Astrocyte of the spinal cord (primary cell): ENCODE data around the gene BAIAP2.

ENCODE experiments used
- DNase-seq: peaks from one replicate; pipeline ENCODE4 v3.0.0; 2011; ENCODE audit warnings: low read depth, low spot score
- H3K4me3 ChIP-seq: 2 replicates; pipeline ENCODE4 v1.5.1; 2011; ENCODE audit warnings: low read depth, mild to moderate bottlenecking, low read length, moderate library complexity
- in situ Hi-C: cut with HindIII; loops from 2 replicates; pipeline ENCODE4 v1.10.0; 2017; ENCODE audit warnings: low sequenced_read_pairs
- TF ChIP-seq, protein P1 (sequence below): IDR thresholded peaks from 2 replicates; pipeline ENCODE4 v1.5.1; 2012; ENCODE audit warnings: low read depth, mild to moderate bottlenecking, low read length, inconsistent platforms

The BAIAP2 gene

DNA sequence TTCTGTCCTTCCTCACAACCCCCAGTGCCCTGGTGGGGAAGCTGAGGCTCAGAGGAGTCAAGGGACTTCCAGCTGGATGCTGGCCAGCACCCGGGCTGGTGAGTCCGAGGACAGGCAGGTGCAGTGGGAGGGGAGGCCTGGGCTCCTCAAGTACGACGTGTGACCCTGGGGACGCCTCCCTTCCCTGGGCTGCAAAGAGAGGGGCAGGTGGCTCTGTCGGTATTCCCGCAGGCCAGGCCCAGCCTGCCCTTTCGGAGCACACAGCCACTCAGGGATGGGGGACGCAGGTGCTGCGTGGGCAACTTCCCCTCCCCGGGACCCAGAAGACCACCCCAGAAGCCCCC is 97.2 kb downstream of the BAIAP2 start:
- in situ Hi-C loops = no loop called here
- no peak overlapping the region for H3K4me3 ChIP-seq
- no peak for DNase-seq
- TF ChIP-seq, protein P1, sequence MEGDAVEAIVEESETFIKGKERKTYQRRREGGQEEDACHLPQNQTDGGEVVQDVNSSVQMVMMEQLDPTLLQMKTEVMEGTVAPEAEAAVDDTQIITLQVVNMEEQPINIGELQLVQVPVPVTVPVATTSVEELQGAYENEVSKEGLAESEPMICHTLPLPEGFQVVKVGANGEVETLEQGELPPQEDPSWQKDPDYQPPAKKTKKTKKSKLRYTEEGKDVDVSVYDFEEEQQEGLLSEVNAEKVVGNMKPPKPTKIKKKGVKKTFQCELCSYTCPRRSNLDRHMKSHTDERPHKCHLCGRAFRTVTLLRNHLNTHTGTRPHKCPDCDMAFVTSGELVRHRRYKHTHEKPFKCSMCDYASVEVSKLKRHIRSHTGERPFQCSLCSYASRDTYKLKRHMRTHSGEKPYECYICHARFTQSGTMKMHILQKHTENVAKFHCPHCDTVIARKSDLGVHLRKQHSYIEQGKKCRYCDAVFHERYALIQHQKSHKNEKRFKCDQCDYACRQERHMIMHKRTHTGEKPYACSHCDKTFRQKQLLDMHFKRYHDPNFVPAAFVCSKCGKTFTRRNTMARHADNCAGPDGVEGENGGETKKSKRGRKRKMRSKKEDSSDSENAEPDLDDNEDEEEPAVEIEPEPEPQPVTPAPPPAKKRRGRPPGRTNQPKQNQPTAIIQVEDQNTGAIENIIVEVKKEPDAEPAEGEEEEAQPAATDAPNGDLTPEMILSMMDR = no peak

- in situ Hi-C loops = no loop called here
- TF ChIP-seq, protein P1 = no peak
- no peak overlapping the region for H3K4me3 ChIP-seq
- no peak for DNase-seq
Observed at GRCh38 chr17:81132770-81133723, 98.1 kb downstream of the BAIAP2 start.

DNA sequence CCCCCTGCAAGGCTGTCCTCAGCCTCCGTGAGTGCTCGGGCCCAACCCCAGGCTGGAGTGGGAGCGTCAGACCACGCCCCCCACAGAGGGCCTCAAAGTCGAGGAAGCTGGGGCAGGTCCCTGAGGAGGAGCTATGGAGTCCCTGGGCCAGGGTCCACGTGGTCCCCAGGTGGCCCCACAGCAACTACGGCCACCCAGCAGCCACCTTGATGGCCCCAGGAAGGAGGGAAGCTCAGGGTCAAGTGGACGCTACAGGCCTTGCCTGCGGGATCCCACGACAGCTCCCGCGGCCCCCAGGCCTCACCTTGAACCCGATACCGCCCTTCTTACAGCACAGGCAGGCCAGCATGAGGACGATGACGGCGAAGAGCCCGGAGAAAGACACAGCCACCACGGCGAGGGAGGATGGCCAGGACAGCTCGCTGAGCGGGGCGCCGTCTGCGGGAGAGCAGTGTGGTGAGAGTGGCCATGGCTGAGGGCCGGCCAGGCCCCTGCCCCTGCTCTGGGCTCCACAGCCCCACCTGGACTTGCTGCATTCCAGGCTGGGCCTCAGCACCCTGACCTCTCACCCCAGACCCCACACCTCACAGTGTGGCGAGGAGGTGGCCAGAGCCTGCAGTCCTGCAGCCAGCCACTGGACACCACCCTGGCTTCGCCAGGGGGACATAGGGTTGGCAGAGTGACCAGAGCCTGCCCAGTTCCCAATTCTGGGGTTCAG is 99.3 kb downstream of the BAIAP2 start:
- in situ Hi-C loops = no loop called here
- DNase-seq = no peak
- TF ChIP-seq, protein P1 = no peak
- H3K4me3 ChIP-seq = no peak overlapping the region

DNA sequence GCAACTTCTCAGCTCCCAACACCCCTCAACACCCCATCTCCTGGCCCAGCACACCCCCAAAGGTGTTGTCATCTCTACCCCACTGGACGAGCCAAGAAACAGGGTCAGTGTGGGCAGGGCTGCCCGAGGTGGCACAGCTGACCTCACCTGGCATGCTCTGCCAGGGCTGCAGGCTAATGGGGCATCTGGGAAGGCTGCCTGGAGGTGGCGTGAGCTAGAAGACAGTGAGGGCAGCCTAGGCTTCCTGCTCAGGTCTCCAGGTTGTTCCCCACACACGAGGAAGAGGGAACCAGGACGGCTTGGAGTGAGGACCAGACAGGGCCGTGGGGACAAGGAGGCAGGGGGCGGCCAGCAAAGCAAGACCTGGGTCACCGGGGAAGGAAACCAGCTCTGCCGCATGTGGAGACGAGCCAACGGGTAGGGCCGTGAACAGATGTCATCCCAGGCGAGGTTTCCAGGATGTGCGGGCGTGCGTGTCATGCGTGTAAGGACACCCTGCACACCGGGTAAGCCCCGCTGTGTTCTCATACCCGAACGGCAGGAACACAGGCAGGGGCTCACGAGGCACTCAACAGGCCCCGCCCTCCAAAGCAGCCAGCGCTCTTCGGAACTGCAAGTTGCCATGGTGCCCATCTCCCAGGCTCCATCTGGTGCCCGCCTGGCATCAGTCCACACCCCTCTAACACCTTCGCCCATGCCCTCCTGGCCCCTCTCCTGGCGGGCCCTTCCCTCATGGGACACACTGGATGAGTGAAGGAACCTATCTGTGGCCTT is 100.7 kb downstream of the BAIAP2 start:
- in situ Hi-C loops = no loop called here
- no peak for DNase-seq
- TF ChIP-seq, protein P1 = no peak
- H3K4me3 ChIP-seq = no peak overlapping the region

DNA sequence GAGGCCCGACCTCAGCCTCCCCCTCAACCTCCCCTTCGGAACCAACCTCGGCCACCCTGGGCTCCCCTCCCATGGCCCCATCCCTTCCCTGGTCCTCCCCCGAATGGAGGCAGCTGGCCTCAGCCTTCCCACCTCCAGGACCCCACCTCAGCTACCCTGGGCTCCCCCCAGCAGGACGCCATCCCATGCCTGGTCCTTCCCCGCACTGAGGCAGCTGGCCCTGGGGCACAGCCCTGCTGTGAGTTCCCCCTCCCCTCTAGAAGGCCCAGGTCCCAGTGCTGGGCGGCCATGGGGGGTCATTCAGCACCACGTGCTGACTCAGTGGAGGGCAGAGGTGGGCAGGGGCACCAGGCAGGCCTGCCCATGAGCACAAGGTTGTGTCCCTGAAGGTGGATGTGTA is 101.4 kb downstream of the BAIAP2 start:
- TF ChIP-seq, protein P1 = no peak
- no peak overlapping the region for H3K4me3 ChIP-seq
- in situ Hi-C loops = no loop called here
- no peak for DNase-seq

- in situ Hi-C loops = no loop called here
- TF ChIP-seq, protein P1 = no peak
- no peak for DNase-seq
Observed at GRCh38 chr17:81137248-81137647, 102.3 kb downstream of the BAIAP2 start.

More at GRCh38 chr17:81137248-81137647, 102.3 kb downstream of the BAIAP2 start:
- H3K4me3 ChIP-seq = no peak overlapping the region
